WI38 (cell line): ENCODE results near the gene VIPR2.

Experiments used
- H3K4me3 ChIP-seq: 2 replicates; pipeline ENCODE4 v1.5.1; 2011; ENCODE audit warnings: low read depth, mild to moderate bottlenecking, control low read depth, low read length
- TF ChIP-seq, protein P1 (sequence below): IDR thresholded peaks from 2 replicates; pipeline ENCODE4 v1.5.1; 2012; ENCODE audit warnings: low read depth, mild to moderate bottlenecking, control low read depth, low read length

VIPR2 gene

DNA sequence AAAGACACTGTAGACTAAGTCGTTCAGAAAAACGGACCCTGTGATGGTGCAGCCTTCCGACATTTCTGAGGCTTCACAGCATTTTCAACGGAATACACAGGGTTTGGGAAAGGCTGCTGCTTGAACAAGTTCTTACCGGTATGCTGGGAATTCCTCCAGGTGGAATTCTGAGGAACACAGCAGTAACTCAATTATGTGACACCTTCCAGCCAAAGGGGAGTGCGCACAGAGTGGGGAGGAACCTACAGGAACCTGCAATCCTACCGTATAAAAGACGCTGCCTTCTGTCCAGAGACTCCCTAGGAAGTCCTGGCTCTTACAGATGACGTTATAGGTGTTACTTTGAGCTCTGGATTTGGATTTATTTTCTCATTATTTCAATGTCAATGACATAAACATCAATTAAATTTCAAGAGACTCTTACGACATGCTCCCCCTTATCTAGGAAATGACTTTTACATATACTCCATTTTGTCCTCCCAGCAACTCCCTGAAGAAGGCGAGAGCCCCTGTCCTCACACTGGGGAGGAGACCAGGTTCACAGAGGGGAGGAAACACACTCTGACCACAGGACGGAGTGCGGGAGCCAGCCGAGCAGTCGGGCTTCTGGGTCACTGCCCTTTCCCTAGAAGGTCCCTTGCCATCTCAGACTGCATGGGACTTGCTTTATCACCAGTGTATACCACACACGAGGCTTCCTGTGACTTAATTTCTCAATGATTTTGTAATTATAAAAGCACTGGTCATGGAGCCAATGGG lies 27.9 kb downstream of the VIPR2 start:
- TF ChIP-seq, protein P1, sequence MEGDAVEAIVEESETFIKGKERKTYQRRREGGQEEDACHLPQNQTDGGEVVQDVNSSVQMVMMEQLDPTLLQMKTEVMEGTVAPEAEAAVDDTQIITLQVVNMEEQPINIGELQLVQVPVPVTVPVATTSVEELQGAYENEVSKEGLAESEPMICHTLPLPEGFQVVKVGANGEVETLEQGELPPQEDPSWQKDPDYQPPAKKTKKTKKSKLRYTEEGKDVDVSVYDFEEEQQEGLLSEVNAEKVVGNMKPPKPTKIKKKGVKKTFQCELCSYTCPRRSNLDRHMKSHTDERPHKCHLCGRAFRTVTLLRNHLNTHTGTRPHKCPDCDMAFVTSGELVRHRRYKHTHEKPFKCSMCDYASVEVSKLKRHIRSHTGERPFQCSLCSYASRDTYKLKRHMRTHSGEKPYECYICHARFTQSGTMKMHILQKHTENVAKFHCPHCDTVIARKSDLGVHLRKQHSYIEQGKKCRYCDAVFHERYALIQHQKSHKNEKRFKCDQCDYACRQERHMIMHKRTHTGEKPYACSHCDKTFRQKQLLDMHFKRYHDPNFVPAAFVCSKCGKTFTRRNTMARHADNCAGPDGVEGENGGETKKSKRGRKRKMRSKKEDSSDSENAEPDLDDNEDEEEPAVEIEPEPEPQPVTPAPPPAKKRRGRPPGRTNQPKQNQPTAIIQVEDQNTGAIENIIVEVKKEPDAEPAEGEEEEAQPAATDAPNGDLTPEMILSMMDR: no peak
- H3K4me3 ChIP-seq: no peak overlapping the region

- no peak overlapping the region for H3K4me3 ChIP-seq
- TF ChIP-seq, protein P1: no peak
Measured at GRCh38 chr7:159115601-159116501, 28.8 kb downstream of the VIPR2 start.

GRCh38 chr7:159114981-159115380 lies 29.7 kb downstream of the VIPR2 start:
- TF ChIP-seq, protein P1: no peak
- no peak overlapping the region for H3K4me3 ChIP-seq

- no peak overlapping the region for H3K4me3 ChIP-seq
- TF ChIP-seq, protein P1: no peak
Measured at GRCh38 chr7:159114096-159114495, 30.6 kb downstream of the VIPR2 start.

DNA sequence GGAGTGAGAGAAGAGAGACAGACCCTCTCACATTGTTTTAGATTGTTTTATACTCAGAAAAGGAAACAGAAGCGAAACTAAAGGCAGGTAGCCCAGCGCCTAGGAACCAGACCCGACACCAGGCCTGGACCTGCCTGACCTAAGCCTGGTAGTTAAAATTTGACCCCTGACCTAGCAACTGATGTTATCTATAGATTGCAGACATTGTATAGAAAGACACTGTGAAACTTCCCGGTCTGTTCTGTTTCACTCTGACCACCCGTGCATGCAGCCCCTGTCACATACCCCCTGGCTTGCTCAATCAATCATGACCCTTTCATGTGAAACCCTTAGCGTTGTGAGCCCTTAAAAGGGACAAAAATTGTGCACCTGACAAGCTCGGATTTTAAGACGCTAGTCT lies 31.6 kb downstream of the VIPR2 start:
- TF ChIP-seq, protein P1: no peak
- no peak overlapping the region for H3K4me3 ChIP-seq

- TF ChIP-seq, protein P1: no peak
- H3K4me3 ChIP-seq: no peak overlapping the region
Measured at GRCh38 chr7:159112136-159113011, 32.3 kb downstream of the VIPR2 start.
